HG03520 (cell line): ENCODE results near the gene CHAD.
"Not testable (repeated sequence)": the region's sequence is repeated elsewhere in the genome, so short reads cannot be mapped to it uniquely, and the experiment has no call there.

Source experiments
- ATAC-seq: cut with Tn5 transposase; IDR thresholded peaks from one replicate; pipeline ENCODE4 v1.9.1; 2021; ENCODE audit warnings: mild to moderate bottlenecking, moderate library complexity; ENCODE audit not compliant: unreplicated experiment

Gene CHAD

DNA sequence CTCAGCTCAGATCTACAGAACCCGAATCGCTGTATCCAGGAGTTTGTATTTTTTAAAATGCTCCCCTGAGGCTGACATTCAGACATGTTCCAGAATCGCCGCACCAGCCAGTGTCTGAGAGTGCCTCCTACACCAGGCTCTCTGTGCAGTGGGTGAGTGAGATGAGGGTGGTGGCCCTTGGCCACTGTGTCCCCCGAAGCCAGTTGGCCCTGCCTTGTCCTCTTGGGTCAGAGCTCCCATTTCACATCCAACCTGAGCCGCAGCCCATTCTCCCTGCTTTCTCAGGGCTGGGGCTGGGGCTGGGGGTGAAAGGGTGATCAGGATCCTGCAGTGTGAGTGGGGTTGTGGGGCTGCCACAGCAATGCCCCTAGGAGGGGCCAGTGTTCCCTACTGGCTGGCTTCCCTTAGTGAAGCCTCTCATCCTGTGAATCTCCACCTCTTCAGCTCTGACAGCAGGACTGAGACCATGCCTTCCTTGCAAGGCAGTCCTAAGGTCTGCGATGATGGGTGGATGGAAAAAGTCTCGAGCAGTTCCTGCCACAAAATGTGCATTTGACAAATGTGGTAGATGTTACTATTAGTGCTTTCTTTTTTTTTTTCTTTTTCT, 26.6 kb upstream of the CHAD start:
- ATAC-seq = no peak

DNA sequence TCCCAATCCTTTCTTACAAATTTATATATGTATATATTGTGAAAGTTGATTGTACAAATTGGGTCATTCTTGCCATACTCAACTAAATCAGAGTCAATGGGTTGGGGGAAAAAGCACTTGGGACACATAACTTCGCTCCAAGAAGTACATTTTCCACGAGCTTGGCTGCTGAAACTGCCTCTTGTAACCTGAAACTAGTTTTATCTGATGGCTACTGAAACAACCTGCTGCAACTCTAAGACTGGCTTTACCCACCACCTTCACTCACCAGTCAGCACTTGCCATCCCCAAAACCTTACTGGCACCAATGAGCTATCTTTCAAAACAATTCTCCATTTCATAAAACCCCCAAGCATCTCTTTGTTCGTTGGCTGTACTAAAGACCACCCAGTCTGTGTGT, 25.1 kb upstream of the CHAD start:
- ATAC-seq = no peak

DNA sequence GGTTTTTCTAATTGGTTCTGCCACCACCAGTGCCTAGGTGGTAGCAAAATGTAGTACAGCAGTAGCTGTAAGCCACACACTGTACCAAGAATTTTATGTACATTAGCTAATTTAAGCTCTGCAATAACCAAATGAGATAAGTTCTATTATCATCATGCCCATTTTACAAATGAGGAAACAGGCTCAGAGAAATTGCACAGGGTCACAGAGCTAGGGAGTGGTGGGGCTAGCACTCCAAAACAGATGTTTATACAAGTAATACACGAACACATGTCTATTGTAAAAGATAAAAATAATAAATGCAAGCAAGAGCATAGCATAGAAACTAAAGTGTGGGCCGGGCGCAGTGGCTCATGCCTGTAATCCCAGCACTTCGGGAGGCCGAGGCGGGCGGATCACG, 23.5 kb upstream of the CHAD start:
- ATAC-seq = no peak

DNA sequence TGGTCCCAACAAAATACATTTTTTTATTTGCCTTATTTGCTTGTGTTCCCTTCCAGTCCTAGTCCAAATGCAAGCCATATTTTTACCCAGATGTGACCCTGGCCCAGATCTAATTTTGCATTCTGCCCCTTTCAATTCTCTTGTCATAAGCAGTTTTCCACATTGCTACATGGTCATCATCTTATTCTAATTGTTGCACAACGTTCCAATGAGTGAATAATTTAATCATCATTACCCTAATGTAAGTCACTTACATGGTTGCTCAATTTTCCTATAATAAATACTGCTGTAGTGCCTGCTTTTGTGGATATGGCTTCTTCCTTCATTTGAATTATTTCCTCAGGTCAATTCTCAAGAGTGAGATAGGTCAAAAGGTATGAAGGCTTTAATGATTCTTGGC, 22.8 kb upstream of the CHAD start:
- no peak for ATAC-seq

DNA sequence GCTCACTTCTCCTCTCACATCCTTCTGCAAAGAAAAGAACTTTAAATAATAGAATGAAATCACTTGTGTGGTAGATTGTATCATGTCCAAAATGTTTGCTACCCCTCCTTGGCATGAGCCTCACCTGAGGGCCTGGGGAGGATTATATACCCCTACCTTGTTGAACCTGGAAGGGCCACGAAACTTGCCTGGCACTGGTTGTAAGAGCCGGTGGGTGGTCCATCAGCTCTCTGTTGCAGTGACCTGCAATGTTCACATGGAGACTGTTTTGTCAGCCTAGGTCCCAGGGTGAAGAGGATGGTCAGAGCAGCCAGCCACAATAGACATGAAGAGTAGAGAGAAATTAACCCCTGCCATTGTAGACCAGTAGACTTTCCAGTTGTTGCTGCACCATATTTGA, 20.2 kb upstream of the CHAD start:
- no peak for ATAC-seq

DNA sequence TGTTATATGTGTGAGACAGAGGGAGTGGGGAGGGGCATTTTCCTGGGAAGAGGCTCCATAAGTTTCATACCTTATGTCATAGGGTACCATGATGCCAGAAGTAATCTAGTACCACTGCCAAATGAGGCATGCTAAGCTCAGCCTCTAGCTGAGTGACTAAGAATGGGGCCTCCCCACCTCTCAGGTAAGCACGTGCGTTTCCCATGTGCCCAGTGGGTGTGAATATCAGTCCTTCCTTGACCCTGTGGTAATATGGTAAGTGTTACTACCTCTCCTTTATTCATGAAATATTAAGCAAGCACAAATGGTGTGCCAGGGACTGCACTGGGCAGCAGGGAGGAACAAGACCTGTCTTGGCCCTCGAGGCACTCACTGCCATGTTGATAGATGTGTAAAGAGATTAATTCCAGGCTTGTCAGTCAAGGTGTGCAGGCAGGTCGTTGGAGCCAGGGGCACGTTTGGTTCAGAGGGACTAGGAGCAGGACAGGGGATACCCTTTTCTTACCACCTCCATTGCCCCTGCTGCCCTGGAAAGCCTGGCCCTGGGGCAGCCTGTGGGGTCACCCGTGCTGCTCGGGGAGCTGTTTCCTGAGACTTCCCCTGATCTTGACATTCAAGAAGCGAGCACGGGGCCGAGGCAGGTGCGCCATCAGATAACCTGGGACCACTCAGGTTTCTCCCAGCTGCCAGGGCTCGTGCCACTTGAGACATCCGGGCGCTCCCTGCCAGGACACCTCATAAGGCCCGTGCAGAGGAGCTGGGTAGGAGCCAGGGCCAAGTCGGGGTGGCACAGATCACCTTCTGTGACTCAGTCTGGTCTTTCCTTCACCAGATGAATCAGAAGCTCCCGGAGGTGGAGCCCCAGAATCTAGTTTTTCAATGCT, 18.8 kb upstream of the CHAD start:
- ATAC-seq = no peak

DNA sequence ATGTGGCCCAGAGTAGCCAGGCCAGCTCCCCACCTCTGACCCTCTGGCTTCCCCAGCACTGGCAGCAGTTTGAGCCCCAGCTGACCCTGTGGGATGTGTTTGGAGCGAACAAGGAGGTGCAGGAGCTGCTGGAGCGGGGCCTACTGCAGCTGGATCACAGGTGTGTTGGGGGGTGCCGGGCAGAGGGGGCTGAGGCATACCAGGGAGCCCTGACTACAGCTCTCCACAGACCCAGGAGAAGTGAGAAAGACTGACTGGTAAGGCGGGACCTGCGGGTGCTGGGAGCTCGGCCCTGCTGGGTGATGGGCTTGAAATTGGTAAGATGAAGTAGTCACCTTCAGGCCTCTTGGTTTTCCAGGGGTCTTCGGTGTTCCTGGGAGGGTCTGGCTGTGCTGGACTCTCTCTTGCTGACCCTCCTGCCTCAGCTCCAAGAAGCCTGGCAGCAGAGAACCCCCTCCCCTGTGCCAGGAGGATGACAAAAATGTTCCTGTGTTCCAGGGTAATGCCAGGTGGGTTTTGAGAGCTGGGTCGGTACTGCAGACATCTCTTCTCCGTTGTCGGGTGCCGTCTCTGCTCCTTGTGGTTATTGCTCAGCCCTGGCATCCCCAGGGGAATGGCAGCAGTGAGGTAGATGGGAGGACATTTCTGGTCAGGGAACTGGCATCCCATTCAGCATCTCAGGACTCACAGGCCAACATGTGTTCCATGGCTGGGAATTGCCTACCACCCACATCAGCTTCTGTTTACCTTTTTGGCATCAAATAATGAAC, 15.9 kb upstream of the CHAD start:
- ATAC-seq = no peak

DNA sequence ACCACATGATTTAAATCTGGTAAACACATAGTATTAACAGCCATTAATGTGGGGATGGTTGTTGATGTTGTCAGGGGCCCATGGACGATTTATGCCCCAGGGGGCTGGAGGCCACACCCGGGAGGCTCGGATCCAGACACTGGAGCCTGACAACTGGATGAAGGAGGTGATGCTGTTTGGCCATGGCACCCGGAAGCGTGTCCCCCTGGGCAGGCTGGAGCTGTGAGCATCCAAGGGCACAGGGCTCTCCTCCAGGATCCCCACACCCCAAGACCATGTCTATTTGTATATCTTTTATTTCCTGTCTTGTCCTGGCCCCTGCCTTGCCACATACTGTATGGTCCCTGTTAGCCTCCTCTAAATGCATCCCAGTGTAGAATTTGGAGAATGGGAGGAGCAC, 14.6 kb upstream of the CHAD start:
- ATAC-seq = no peak

DNA sequence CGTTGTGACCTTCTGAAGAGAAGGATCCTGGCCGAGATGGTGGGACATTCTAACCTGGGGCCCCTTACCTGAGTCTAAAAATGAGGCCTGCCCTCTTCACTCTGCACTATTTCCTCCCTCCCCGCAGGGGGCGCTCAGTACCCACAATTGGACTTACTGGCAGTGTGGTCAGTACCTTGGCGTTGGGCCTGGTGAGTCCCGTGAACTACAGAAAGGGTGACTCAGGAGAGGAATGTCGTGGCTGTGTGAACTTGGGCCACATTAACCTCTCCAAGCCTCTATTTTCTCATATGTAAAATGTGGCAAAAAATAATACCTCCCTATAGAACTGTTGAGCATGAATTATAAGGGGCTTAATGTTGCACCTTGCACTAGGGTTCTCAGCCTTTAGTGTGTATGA, 13.8 kb upstream of the CHAD start:
- no peak for ATAC-seq

DNA sequence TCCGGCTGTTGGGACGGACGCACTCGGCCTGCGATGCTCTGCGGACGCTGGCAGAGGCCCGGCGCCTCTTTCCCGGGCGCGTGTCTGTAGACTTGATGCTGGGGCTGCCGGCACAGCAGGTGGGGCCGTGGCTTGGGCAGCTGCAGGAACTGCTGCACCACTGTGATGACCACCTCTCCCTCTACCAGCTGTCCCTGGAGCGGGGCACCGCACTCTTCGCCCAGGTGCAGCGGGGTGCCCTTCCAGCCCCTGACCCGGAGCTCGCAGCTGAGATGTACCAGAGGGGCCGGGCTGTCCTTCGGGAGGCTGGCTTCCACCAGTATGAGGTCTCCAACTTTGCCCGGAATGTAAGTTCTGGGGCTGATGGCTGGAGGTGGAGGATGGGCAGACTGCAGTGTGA, 13.4 kb upstream of the CHAD start:
- no peak for ATAC-seq

DNA sequence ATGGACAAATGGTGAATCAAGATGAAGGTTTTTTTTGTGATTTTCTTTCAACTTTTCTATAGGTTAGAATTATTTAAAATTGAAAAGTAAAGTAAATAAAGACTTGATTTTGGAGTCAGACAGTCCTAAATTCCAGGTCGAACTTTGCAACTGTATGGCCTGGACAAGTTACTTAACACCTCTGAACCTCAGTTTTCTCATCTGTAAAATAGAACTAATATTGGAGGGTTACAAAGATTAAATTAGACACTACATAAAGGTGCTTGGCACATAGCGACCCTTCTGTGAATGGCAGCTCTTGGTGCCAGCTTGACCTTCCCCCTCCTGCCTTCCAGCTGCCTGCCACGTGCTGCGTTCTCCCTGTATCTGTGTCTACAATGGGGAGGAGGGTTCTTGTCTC, 13.0 kb upstream of the CHAD start:
- ATAC-seq = no peak

DNA sequence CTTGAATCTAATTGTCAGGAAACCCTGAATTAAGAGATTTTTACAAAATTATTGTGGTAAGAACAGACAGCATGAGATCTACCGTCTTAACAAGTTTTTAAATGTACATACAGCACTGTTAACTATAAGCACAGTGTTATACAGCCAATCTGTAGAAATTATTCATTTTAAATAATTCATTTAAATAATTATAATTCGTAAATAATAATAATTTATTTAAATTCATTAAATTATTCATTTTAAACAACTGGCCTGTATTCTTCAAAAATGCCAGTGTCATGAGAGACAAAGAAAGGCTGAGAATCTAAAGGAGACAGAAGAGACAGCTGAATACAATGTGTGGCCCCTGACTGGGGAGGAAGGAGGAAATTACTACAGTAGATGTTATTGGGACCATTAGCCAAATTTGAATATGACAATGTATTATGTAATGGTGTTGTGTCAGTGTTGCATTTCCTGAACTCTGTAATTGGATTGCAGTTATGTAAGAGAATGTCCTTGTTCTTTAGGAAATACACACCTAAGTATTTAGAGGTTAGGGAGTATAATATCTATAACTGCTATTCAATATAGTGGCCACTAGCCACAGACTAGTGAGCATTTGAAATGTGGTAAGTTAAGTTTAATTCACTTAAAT, 12.3 kb upstream of the CHAD start:
- no peak for ATAC-seq

DNA sequence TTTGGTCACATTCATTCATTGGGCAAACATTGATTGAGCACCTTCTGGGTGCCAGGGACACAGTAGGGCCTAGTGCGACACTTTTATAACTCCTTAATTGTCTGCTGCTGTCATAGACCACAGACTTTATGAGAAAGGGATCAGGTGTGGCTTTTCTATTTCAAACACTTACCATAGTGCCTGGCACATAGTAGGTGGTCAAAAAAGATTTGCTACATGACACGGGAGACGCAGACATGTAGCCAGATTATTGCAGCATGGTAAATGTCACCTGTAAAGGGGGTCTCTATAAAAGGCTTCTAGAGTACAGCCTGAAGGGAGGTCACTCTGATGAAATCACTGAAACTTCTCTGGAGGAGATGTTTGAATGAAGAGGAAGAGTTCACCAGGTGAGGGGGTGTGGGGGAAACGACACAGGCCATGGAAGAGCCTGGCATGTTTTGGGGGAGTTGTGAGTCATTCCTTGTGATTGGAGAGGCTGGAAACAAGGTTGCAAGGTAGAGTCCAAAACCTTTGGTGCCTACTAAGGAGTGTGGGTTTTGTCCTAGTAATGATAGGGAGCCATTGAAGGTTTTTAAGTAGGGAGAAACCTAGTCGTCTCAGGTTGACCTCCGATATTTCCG, 11.6 kb upstream of the CHAD start:
- ATAC-seq = no peak

DNA sequence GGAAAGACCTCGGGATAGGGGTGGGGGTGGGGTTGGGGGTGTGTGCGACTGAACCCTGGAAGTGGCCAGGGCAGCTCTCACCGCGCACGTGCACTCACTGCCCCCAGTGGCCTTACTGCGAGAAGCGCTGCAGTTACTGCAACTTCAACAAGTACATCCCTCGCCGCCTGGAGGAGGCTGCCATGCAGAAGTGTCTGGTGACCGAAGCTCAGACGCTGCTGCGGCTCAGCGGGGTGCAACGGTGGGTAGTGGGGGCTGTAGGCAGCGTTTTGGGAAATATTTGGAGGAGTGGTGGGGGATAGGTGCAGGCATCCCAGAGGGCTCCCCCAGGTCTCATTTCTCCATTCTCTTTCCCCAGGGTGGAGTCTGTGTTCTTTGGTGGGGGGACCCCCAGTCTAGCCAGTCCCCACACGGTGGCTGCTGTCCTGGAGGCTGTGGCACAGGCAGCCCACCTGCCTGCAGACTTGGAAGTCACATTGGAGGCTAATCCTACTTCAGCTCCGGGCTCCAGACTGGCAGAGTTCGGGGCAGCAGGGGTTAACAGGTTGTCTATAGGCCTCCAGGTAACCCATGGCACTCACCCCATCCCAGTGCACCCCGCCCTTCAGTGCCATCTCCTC, 11.0 kb upstream of the CHAD start:
- ATAC-seq = no peak

DNA sequence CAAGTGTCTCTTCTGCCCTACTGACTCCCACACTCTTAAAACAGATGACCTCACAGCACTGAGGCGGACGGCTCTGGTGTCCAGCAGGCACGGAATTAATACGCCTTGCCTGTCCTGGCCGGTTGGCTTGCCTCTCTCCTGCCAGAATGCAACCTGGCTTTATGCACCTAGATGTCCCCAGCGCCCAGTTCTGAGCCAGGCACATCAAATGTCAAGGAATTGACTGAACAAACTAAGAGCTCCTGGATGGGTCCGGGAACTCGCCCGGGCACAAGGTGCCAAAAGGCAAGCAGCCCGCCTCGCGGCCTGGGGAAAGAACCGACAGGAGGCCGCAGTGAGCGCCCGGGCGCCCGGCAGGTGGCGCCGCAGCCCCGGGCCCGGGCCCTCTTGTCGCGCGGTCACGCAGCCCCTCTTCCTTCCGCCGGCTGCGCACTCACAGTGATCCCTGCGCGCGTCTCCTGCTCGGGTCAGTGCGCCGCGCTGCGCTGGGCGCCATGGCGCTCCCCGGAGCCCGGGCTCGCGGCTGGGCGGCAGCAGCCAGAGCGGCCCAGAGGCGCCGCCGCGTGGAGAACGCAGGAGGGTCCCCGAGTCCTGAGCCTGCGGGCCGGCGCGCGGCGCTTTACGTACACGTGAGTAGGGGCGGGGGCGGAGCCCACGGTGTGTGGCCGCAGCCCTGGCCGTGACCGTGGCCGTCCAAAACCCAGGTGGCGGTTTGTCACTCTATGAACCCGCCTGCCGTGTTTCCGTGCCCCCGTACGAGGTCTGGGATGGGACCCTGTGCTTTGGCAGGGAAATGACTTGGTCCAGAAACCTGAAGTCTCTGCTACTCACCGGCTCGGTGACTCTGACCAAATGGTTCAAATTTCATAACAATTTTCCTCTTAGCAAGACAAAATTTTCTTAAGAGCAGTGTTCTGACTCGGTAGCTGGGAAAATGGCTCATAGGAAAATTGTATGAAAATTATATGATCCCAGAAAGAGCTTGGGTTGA, 10.0 kb upstream of the CHAD start, which contains the start of gene RSAD1:
TSS of gene RSAD1 (plus strand) at position 470 of the 991 bp plus-strand sequence. CDS start at position 495, 25 bp downstream.
- peak; percentile 89 for ATAC-seq

DNA sequence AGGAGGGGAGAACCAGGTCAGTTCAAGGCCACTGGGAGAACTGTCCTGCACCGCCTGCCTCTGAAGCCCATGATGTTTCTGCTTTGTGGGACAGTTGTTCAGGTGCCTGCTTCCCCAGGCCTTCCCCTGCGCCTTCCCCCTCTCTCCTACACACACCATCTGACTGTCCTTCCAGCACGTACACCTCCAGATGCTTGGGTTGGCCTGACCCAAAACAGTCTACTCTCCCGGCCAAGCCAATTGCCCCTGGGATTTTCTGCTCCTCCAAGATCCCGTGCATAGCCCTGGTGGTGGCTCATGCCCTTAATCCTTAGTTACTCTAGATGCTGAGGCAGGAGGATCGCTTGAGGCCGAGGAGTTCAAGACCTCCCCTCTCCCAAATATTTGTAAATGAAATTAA, 9.3 kb upstream of the CHAD start:
- ATAC-seq = no peak

DNA sequence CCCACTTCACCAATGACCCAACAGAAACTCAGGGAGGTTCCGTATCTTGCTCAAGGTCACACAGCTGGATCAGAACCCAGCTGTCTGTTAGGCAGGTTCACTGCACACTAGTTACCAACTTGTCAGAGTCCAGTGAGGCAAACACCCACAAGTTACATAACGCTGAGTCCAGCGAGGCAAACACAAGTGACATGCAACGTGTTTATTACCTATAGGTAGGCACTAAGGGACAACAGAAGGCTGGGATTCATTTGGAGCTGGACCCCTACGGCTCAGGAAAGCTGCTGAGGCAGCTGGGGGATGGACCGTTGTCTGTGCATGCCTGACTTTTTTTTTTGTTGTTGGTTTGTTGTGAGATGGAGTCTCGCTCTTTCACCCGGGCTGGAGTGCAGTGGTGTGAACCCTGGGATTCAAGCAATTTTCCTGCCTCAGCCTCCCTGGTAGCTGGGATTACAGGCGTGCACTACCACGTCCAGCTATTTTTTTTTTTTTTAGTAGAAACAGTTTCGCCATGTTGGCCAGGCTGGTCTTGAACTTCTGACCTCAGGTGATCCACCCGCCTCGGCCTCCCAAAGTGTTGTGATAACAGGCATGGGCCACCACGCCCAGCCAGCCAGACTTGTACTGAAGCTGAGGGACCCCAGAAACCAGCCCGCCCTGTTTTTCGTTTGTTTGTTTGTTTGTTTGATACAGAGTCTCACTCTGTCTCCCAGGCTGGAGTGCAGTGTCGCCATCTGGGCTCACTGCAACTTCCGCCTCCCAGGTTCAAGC, 8.1 kb upstream of the CHAD start:
- no peak for ATAC-seq

DNA sequence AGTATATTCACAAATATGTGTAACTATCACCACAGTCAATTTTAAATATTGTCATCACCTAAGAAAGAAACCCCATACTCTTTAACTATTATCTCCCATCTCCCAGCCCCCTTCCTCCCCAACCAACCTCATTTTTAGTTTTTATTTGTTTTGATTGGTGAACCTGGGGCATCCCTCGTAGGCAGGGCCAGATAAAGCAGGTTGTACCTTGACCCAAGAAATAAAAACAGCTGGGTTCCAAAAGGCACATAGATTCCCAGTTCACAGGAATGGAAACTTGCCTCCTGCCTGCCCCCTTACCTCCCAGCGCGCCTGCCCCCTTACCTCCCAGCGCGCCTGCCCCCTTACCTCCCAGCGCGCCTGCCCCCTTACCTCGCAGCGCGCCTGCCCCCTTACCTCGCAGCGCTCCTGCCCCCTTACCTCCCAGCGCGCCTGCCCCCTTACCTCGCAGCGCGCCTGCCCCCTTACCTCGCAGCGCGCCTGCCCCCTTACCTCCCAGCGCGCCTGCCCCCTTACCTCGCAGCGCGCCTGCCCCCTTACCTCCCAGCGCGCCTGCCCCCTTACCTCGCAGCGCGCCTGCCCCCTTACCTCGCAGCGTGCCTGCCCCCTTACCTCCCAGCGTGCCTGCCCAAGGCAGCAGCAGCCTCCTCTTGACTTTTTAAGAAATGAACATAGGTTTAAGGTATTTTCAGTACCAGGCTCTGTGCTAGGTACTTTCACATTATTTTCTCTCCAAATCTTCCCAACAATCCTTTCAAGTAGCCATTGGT, 7.3 kb upstream of the CHAD start:
- not testable (repeated sequence) for ATAC-seq
